Caco-2 (cell line): ENCODE results near the gene RXYLT1. TPM values are rescaled to one million over a fixed set of nuclear protein-coding genes. Genes with fewer than 3 reads are reported as not detected.

ENCODE experiments used
- BruUV-seq: library from RNA; stranded (reverse); fragments of 400-500 nt; replicated peaks from 2 replicates; lab custom pipeline; 2021; lab: Mats Ljungman, UMichigan
- CTCF ChIA-PET: fragments of 300-600 bp; sonication (Branson Sonifier 250); formaldehyde crosslinking; loops from one replicate; lab custom pipeline; 2022; ENCODE audit warnings: antibody characterized with exemption; lab: Charles Lee
- POLR2A ChIA-PET: fragments of 300-600 bp; sonication (Branson Sonifier 250); formaldehyde crosslinking; loops from one replicate; lab custom pipeline; 2022; ENCODE audit warnings: antibody characterized with exemption; lab: Charles Lee
- DNase-seq, 2 experiments: peaks; one replicate each; pipeline versions ENCODE4 v3.0.0 to v3.0.0-alpha.2; 2020 to 2022
- H3K27me3 ChIP-seq: replicated peaks from 2 replicates; pipeline ENCODE4 v1.6.0; 2011; ENCODE audit warnings: low read length; ENCODE audit not compliant: control insufficient read depth, insufficient read depth
- H3K36me3 ChIP-seq: 2 replicates; pipeline ENCODE4 v1.5.1; 2011; ENCODE audit warnings: low read length; ENCODE audit not compliant: control insufficient read depth, insufficient read depth
- H3K4me1 ChIP-seq: fragments of 250-450 bp; sonication (Bioruptor Pico); 2 replicates; pipeline ENCODE4 v1.5.1; 2020; ENCODE audit warnings: mild to moderate bottlenecking
- H3K4me3 ChIP-seq: 2 replicates; pipeline ENCODE4 v1.5.1; 2011; ENCODE audit warnings: low read depth, mild to moderate bottlenecking, control low read depth, low read length
- H3K9me3 ChIP-seq: fragments of 250-450 bp; sonication (Bioruptor Pico); 2 replicates; pipeline ENCODE4 v1.5.1; 2020; ENCODE audit warnings: mild to moderate bottlenecking, moderate library complexity
- H3K27ac Mint-ChIP-seq: one replicate; pipeline ENCODE4 v1.8.0; 2022; ENCODE audit warnings: mixed read lengths; ENCODE audit not compliant: unreplicated experiment
- H3K27me3 Mint-ChIP-seq: one replicate; pipeline ENCODE4 v1.8.0; 2022; ENCODE audit warnings: mixed read lengths; ENCODE audit not compliant: insufficient read depth, unreplicated experiment
- H3K36me3 Mint-ChIP-seq: one replicate; pipeline ENCODE4 v1.8.0; 2022; ENCODE audit warnings: mild to moderate bottlenecking, mixed read lengths; ENCODE audit not compliant: insufficient read depth, unreplicated experiment
- H3K4me1 Mint-ChIP-seq: one replicate; pipeline ENCODE4 v1.8.0; 2022; ENCODE audit warnings: low read depth, mixed read lengths; ENCODE audit not compliant: unreplicated experiment
- H3K4me3 Mint-ChIP-seq: one replicate; pipeline ENCODE4 v1.8.0; 2022; ENCODE audit warnings: mild to moderate bottlenecking, moderate library complexity, mixed read lengths; ENCODE audit not compliant: unreplicated experiment
- H3K9me3 Mint-ChIP-seq: one replicate; pipeline ENCODE4 v1.8.0; 2022; ENCODE audit warnings: mixed read lengths; ENCODE audit not compliant: unreplicated experiment
- CTCF ChIP-seq, 2 experiments: fragments of 200-600 bp in 1 of 2; IDR thresholded peaks; 1 replicate in 1 of 2; 2 replicates in 1 of 2; pipeline versions ENCODE4 v1.5.1 to v1.8.0; 2011 to 2022; ENCODE audit warnings: antibody characterized with exemption in 1 of 2, control low read depth in 1 of 2, inconsistent platforms in 1 of 2, low read depth in 1 of 2, low read length in 1 of 2, mild to moderate bottlenecking in 1 of 2, moderate library complexity in 1 of 2; ENCODE audit not compliant: insufficient read depth in 1 of 2, severe bottlenecking in 1 of 2, unreplicated experiment in 1 of 2
- intact Hi-C: fragments of 100-400 bp; cut with micrococcal nuclease; formaldehyde crosslinking; loops from one replicate; pipeline ENCODE4 v1.10.0; 2022; ENCODE audit not compliant: unreplicated experiment
- total RNA-seq: library from RNA; stranded (reverse); gene quantifications from 2 replicates; pipeline ENCODE4 v1.2.3, GENCODE V29; 2022

Gene RXYLT1
- total RNA-seq, 1 experiment from 2014 or later = 9.1 TPM

GRCh38 chr12:63849106-63849620 is 69.5 kb downstream of the RXYLT1 start:
- Mint-ChIP-seq H3K4me1 (peaks cover 21% of the 10 kb centered on the region), H3K36me3 (peaks cover 21% of the 10 kb centered on the region), H3K4me3 (no peak overlapping the region), H3K9me3 (no peaks in the 10 kb centered on the region), H3K27me3 (no peaks in the 10 kb centered on the region), H3K27ac (peak overlapping the region; percentile 90)
- BruUV-seq = no TSS peak
- no peak for DNase-seq
- H3K4me1 ChIP-seq = peaks cover 62% of the 10 kb centered on the region
- POLR2A ChIA-PET = interaction anchor here (1.2 kb wide), 1 partner anchor 13 kb away, joined by 3 read pairs; no protein-coding TSS in a partner anchor
- no peaks in the 10 kb centered on the region for H3K27me3 ChIP-seq
- no peaks in the 10 kb centered on the region for H3K9me3 ChIP-seq
- H3K36me3 ChIP-seq = no peaks in the 10 kb centered on the region
- CTCF ChIA-PET = no interaction called here
- H3K4me3 ChIP-seq = no peak overlapping the region
- intact Hi-C loops = loop anchor here (5.0 to 10.0 kb wide), 2 partner anchors 128 to 156 kb away; no protein-coding TSS in a partner anchor
- no peak for TF ChIP-seq CTCF (IDR thresholded peaks at IDR 0.05; ENCODE audit: insufficient read depth in 1 of 2, low read depth in 1 of 2, low read length in 1 of 2, severe bottlenecking in 1 of 2, unreplicated experiment in 1 of 2)

GRCh38 chr12:63849641-63850040 is 69.9 kb downstream of the RXYLT1 start:
- peaks cover 18% of the 10 kb centered on the region for H3K36me3 Mint-ChIP-seq
- Histone ChIP-seq H3K4me3 (no peak overlapping the region), H3K4me1 (peaks cover 62% of the 10 kb centered on the region), H3K9me3 (no peaks in the 10 kb centered on the region), H3K36me3 (no peaks in the 10 kb centered on the region), H3K27me3 (no peaks in the 10 kb centered on the region)
- no peak for DNase-seq
- no peak for TF ChIP-seq CTCF (IDR thresholded peaks at IDR 0.05; ENCODE audit: insufficient read depth in 1 of 2, low read depth in 1 of 2, low read length in 1 of 2, severe bottlenecking in 1 of 2, unreplicated experiment in 1 of 2)
- peak overlapping the region; percentile 53 for H3K27ac Mint-ChIP-seq
- no TSS peak for BruUV-seq
- no peaks in the 10 kb centered on the region for H3K9me3 Mint-ChIP-seq
- intact Hi-C loops = loop anchor here (5.0 to 10.0 kb wide), 2 partner anchors 128 to 155 kb away; no protein-coding TSS in a partner anchor
- H3K4me3 Mint-ChIP-seq = no peak overlapping the region
- POLR2A ChIA-PET = interaction anchor here (0.6 kb wide), 1 partner anchor 53 kb away, joined by 4 read pairs; no protein-coding TSS in a partner anchor
- peaks cover 21% of the 10 kb centered on the region for H3K4me1 Mint-ChIP-seq
- CTCF ChIA-PET = no interaction called here
- H3K27me3 Mint-ChIP-seq = no peaks in the 10 kb centered on the region

- Histone ChIP-seq H3K4me3 (no peak overlapping the region), H3K4me1 (peaks cover 42% of the 10 kb centered on the region), H3K36me3 (no peaks in the 10 kb centered on the region), H3K27me3 (no peaks in the 10 kb centered on the region), H3K9me3 (no peaks in the 10 kb centered on the region)
- Mint-ChIP-seq H3K27ac (no peak overlapping the region), H3K27me3 (no peaks in the 10 kb centered on the region), H3K4me3 (no peak overlapping the region), H3K9me3 (no peaks in the 10 kb centered on the region), H3K36me3 (peaks cover 6% of the 10 kb centered on the region), H3K4me1 (peaks cover 11% of the 10 kb centered on the region)
- CTCF ChIA-PET = interaction anchor here (1.2 kb wide), 1 partner anchor 10 kb away, joined by 4 read pairs; the partner anchor contains the start of gene SRGAP1
- no peak for DNase-seq
- no TSS peak for BruUV-seq
- intact Hi-C loops = no loop called here
- POLR2A ChIA-PET = no interaction called here
- TF ChIP-seq CTCF (IDR thresholded peaks at IDR 0.05; ENCODE audit: insufficient read depth in 1 of 2, low read depth in 1 of 2, low read length in 1 of 2, severe bottlenecking in 1 of 2, unreplicated experiment in 1 of 2) = no peak
Observed at GRCh38 chr12:63853978-63854377, 74.3 kb downstream of the RXYLT1 start.
